GM23338 (cell line): ENCODE measurements around the gene AP1G1. TPM values are rescaled to one million over a fixed set of nuclear protein-coding genes. Genes with fewer than 3 reads are reported as not detected.
A peak's percentile ranks its signal among the peaks of the same experiment; 100 is the strongest.

ENCODE experiments used
- ATAC-seq: fragments of 200-7000 bp; cut with Tn5 transposase; 3 replicates; pipeline ENCODE4 v1.9.1; 2020
- DNase-seq: peaks from one replicate; pipeline ENCODE4 v3.0.0-alpha.2; 2015; ENCODE audit warnings: low spot score
- H2AFZ ChIP-seq: fragments of 200-600 bp; sonication (generic); 2 replicates; pipeline ENCODE4 v1.8.0; 2016; ENCODE audit warnings: antibody characterized with exemption, mild to moderate bottlenecking, moderate library complexity
- H3F3A ChIP-seq: fragments of 200-600 bp; sonication (generic); replicated peaks from 2 replicates; pipeline ENCODE4 v1.8.0; 2017; ENCODE audit warnings: antibody characterized with exemption, mixed run types, low read depth
- H3K27ac ChIP-seq: fragments of 200-600 bp; sonication (generic); 2 replicates; pipeline ENCODE4 v1.6.1; 2016; ENCODE audit warnings: low read depth
- H3K27me3 ChIP-seq: fragments of 200-600 bp; sonication (generic); 2 replicates; pipeline ENCODE4 v1.8.0; 2016; ENCODE audit warnings: mild to moderate bottlenecking, mixed run types, moderate library complexity; ENCODE audit not compliant: insufficient read depth
- H3K36me3 ChIP-seq: fragments of 200-600 bp; sonication (generic); 2 replicates; pipeline ENCODE4 v1.8.0; 2016; ENCODE audit warnings: mild to moderate bottlenecking; ENCODE audit not compliant: insufficient read depth
- H3K4me1 ChIP-seq: fragments of 200-600 bp; sonication (generic); 2 replicates; pipeline ENCODE4 v1.8.0; 2016; ENCODE audit warnings: mild to moderate bottlenecking, moderate library complexity; ENCODE audit not compliant: insufficient read depth
- H3K4me2 ChIP-seq: fragments of 200-600 bp; sonication (generic); 2 replicates; pipeline ENCODE4 v1.7.1; 2017; ENCODE audit warnings: mixed run types
- H3K4me3 ChIP-seq: fragments of 200-600 bp; sonication (generic); 2 replicates; pipeline ENCODE4 v1.6.1; 2016; ENCODE audit warnings: mixed run types
- H3K79me2 ChIP-seq: fragments of 200-600 bp; sonication (generic); replicated peaks from 2 replicates; pipeline ENCODE4 v1.8.0; 2017; ENCODE audit warnings: mild to moderate bottlenecking; ENCODE audit not compliant: insufficient read depth
- H3K9me2 ChIP-seq: fragments of 200-600 bp; sonication (generic); 2 replicates; pipeline ENCODE4 v1.8.0; 2017; ENCODE audit not compliant: insufficient read depth
- H4K20me1 ChIP-seq: fragments of 200-600 bp; sonication (generic); replicated peaks from 2 replicates; pipeline ENCODE4 v1.8.0; 2017; ENCODE audit warnings: mild to moderate bottlenecking; ENCODE audit not compliant: insufficient read depth
- H3K27ac Mint-ChIP-seq: 2 replicates; pipeline ENCODE4 v1.8.0; 2020; ENCODE audit warnings: inconsistent platforms, mild to moderate bottlenecking, moderate library complexity, mixed read lengths
- H3K27me3 Mint-ChIP-seq: 3 replicates; pipeline ENCODE4 v1.8.0; 2022; ENCODE audit warnings: low read depth, mild to moderate bottlenecking, moderate library complexity, mixed read lengths, inconsistent platforms; ENCODE audit not compliant: insufficient read depth, poor library complexity
- H3K36me3 Mint-ChIP-seq: 3 replicates; pipeline ENCODE4 v1.8.0; 2021; ENCODE audit warnings: low read depth, mild to moderate bottlenecking, inconsistent platforms, moderate library complexity, mixed read lengths
- H3K4me1 Mint-ChIP-seq: 3 replicates; pipeline ENCODE4 v1.8.0; 2020; ENCODE audit warnings: mild to moderate bottlenecking, inconsistent platforms, mixed read lengths
- H3K4me3 Mint-ChIP-seq: 3 replicates; pipeline ENCODE4 v1.8.0; 2021; ENCODE audit warnings: moderate library complexity, mild to moderate bottlenecking, inconsistent platforms, mixed read lengths
- H3K9me3 Mint-ChIP-seq: 3 replicates; pipeline ENCODE4 v1.8.0; 2020; ENCODE audit warnings: moderate library complexity, mild to moderate bottlenecking, inconsistent platforms, mixed read lengths
- CREB1 ChIP-seq: fragments of 250-450 bp; sonication (Bioruptor Pico); IDR thresholded peaks from 2 replicates; pipeline ENCODE4 v1.5.0; 2020; ENCODE audit warnings: low read depth, mild to moderate bottlenecking, moderate library complexity
- CTCF ChIP-seq, 2 experiments: fragments of 200-600 bp in 1 of 2; sonication (generic) in 1 of 2; conservative IDR thresholded peaks; 2 replicates each; pipeline versions ENCODE4 v1.5.1 to v1.6.1; 2016 to 2017; ENCODE audit warnings: antibody characterized with exemption in 2 of 2, low read depth in 2 of 2, mild to moderate bottlenecking in 2 of 2, moderate library complexity in 1 of 2
- ETS1 ChIP-seq: IDR thresholded peaks from 2 replicates; pipeline ENCODE4 v1.6.1; 2016; ENCODE audit warnings: antibody characterized with exemption
- NANOG ChIP-seq: IDR thresholded peaks from 2 replicates; pipeline ENCODE4 v1.6.1; 2016; ENCODE audit warnings: antibody characterized with exemption, borderline replicate concordance
- POLR2AphosphoS5 ChIP-seq: IDR thresholded peaks from 2 replicates; pipeline ENCODE4 v1.6.1; 2016; ENCODE audit warnings: antibody characterized with exemption, low read depth
- REST ChIP-seq: IDR thresholded peaks from one replicate; pipeline ENCODE4 v1.6.1; 2018; ENCODE audit warnings: antibody characterized with exemption; ENCODE audit not compliant: unreplicated experiment
- STAT1 ChIP-seq: IDR thresholded peaks from one replicate; pipeline ENCODE4 v1.6.1; 2016; ENCODE audit warnings: antibody characterized with exemption; ENCODE audit not compliant: unreplicated experiment
- polyA plus RNA-seq: library from polyadenylated mRNA; unstranded; fragments of >200 nt; fragmentation: Nextera tagmentation; extraction: Ambion mirVana; gene quantifications from 2 replicates; pipeline ENCODE4 v1.2.1, GENCODE V29; 2016
- total RNA-seq: library from RNA; depleted of rRNA; stranded (reverse); fragments of >200 nt; shearing (Covaris generic); gene quantifications from 2 replicates; pipeline ENCODE4 v1.2.3, GENCODE V29; 2014

The AP1G1 gene
- total and polyA plus RNA-seq, 2 experiments from 2014 or later: 16.3 to 73.3 TPM

- TF ChIP-seq ETS1 (no peak), CREB1 (CRISPR knock-in tag) (no peak), NANOG (no peak), CTCF (conservative IDR thresholded peaks at IDR 0.05; ENCODE audit: low read depth in 2 of 2) (no peak)
Measured at GRCh38 chr16:71748226-71748625, 60.4 kb downstream of the AP1G1 start (continued).

GRCh38 chr16:71746442-71747046 lies 62.1 kb downstream of the AP1G1 start:
- peak; percentile 72 for DNase-seq
- H3K27ac ChIP-seq: no peak overlapping the region
- peaks cover 17% of the 10 kb centered on the region for H3K36me3 ChIP-seq
- Mint-ChIP-seq H3K9me3 (no peaks in the 10 kb centered on the region), H3K27me3 (peaks cover 2% of the 10 kb centered on the region), H3K4me3 (no peak overlapping the region), H3K27ac (no peak overlapping the region), H3K4me1 (no peaks in the 10 kb centered on the region), H3K36me3 (peaks cover 48% of the 10 kb centered on the region)
- no peak overlapping the region for H3K4me3 ChIP-seq
- H3K79me2 ChIP-seq: no peaks in the 10 kb centered on the region
- H3K4me2 ChIP-seq: no peak overlapping the region
- H4K20me1 ChIP-seq: no peaks in the 10 kb centered on the region; the same call in 1 of the 2 replicates
- H3F3A ChIP-seq: peaks cover 9% of the 10 kb centered on the region
- no peaks in the 10 kb centered on the region for H3K9me2 ChIP-seq
- H2AFZ ChIP-seq: no peak overlapping the region
- H3K4me1 ChIP-seq: no peaks in the 10 kb centered on the region
- peak; percentile 34; the same call in 1 of the 3 replicates for ATAC-seq
- H3K27me3 ChIP-seq: no peaks in the 10 kb centered on the region
- TF ChIP-seq CTCF (conservative IDR thresholded peaks at IDR 0.05; ENCODE audit: low read depth in 2 of 2): peak; percentile 74 to 84
- TF ChIP-seq ETS1: no peak

- no peak overlapping the region for H3K4me2 ChIP-seq
- no peak overlapping the region for H3K4me3 Mint-ChIP-seq
- ATAC-seq (no peak), DNase-seq (no peak)
- no peaks in the 10 kb centered on the region for H4K20me1 ChIP-seq
- H3K4me1 ChIP-seq: no peaks in the 10 kb centered on the region
- H3K27ac ChIP-seq: no peak overlapping the region
- H3K79me2 ChIP-seq: no peaks in the 10 kb centered on the region
- H3K27me3 ChIP-seq: no peaks in the 10 kb centered on the region
- no peak overlapping the region for H3K27ac Mint-ChIP-seq
- no peak overlapping the region for H2AFZ ChIP-seq
- H3K27me3 Mint-ChIP-seq: peaks cover 2% of the 10 kb centered on the region
- no peaks in the 10 kb centered on the region for H3K9me2 ChIP-seq
- no peaks in the 10 kb centered on the region for H3K9me3 Mint-ChIP-seq
- H3K36me3 ChIP-seq: peaks cover 19% of the 10 kb centered on the region
- peaks cover 47% of the 10 kb centered on the region for H3K36me3 Mint-ChIP-seq
- H3K4me3 ChIP-seq: no peak overlapping the region
- H3F3A ChIP-seq: 0 out of 2 replicates have a peak, but pooled peaks cover 3% of the 10 kb centered on the region
- H3K4me1 Mint-ChIP-seq: no peaks in the 10 kb centered on the region
- TF ChIP-seq STAT1 (no peak), ETS1 (no peak), NANOG (no peak), REST (no peak), POLR2AphosphoS5 (no peak)
Measured at GRCh38 chr16:71738855-71739254, 69.8 kb downstream of the AP1G1 start.
